GM19452 (cell line): ENCODE data around the gene KCNIP1.

ENCODE experiments used
- ATAC-seq: cut with Tn5 transposase; IDR thresholded peaks from one replicate; pipeline ENCODE4 v1.9.1; 2021; ENCODE audit not compliant: unreplicated experiment

Gene KCNIP1

GRCh38 chr5:170626507-170627150 lies 122.8 kb downstream of the KCNIP1 start:
- no peak for ATAC-seq

- ATAC-seq: no peak
Observed at GRCh38 chr5:170627271-170627670, 123.5 kb downstream of the KCNIP1 start.

- no peak for ATAC-seq
Observed at GRCh38 chr5:170628028-170628427, 124.2 kb downstream of the KCNIP1 start.

- no peak for ATAC-seq
Observed at GRCh38 chr5:170628691-170629565, 125.1 kb downstream of the KCNIP1 start.

GRCh38 chr5:170629566-170630175 lies 125.9 kb downstream of the KCNIP1 start:
- ATAC-seq: no peak

GRCh38 chr5:170630226-170630625 lies 126.4 kb downstream of the KCNIP1 start:
- ATAC-seq: no peak

GRCh38 chr5:170630711-170631141 lies 126.9 kb downstream of the KCNIP1 start:
- ATAC-seq: no peak

GRCh38 chr5:170631466-170632195 lies 127.8 kb downstream of the KCNIP1 start:
- no peak for ATAC-seq

GRCh38 chr5:170632266-170632984 lies 128.6 kb downstream of the KCNIP1 start:
- ATAC-seq: no peak

- ATAC-seq: peak; percentile 63
Observed at GRCh38 chr5:170632985-170633234, 129.1 kb downstream of the KCNIP1 start.

- no peak for ATAC-seq
Observed at GRCh38 chr5:170633235-170634081, 129.6 kb downstream of the KCNIP1 start.

GRCh38 chr5:170634256-170634990 lies 130.6 kb downstream of the KCNIP1 start:
- no peak for ATAC-seq

GRCh38 chr5:170635706-170636105 lies 131.9 kb downstream of the KCNIP1 start:
- no peak for ATAC-seq

GRCh38 chr5:170636206-170636605 lies 132.4 kb downstream of the KCNIP1 start:
- ATAC-seq: no peak

- ATAC-seq: no peak
Observed at GRCh38 chr5:170636801-170637477, 133.1 kb downstream of the KCNIP1 start.

GRCh38 chr5:170638051-170638450 lies 134.2 kb downstream of the KCNIP1 start:
- ATAC-seq: no peak

- no peak for ATAC-seq
Observed at GRCh38 chr5:170638454-170639220, 134.8 kb downstream of the KCNIP1 start.
